ENCODE data around the gene DAB2IP. TPM values are rescaled to one million over a fixed set of nuclear protein-coding genes. Genes with fewer than 3 reads are reported as not detected.

The DAB2IP gene
- total RNA-seq, 2 donors from 2014 or later, result 38.0 to 47.0 TPM

DNA sequence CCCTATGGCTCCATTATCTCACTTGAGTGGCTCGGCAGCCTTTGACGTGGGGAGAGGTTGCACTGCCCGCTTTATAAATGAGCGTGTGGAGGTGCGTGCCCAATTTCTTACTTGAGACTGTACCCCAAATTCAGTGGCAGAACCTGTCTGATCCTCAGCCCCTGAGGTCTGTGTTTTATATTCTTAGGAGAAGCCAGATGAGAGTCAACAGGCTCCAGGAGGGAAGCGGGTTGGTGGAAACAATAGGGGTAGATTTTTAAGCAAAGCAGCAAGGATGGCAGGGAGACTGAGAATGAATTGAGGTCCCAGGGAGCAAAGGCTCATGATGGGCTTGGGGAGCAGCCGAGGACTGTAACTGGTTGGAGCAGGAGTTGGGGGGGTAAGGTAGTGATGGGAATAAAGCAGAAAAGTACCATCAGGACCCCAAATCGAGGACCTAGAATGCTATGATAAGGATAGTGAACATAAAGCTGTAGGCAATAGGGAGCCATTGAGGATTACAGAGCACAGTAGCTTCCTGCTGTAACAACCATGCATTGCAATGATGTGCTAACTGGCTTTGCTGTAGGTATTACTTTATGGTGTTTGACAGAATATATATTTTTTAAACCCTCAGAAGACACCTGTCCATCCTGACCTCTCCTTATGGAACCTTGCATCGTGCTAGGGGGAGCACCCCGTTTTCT is 43.1 kb upstream of the DAB2IP start:
- DNase-seq (ENCODE audit: low spot score), result no peak
- peak overlapping the region; percentile 75 to 86 for H3K27ac ChIP-seq
- H3K4me1 ChIP-seq, result peaks cover 0 to 94% of the 10 kb centered on the region in 2 donors
- no peaks in the 10 kb centered on the region for H3K27me3 ChIP-seq
- H3K4me3 ChIP-seq, result peak overlapping the region in 1 of 2 donors; percentile 1
- H3K36me3 ChIP-seq, result no peaks in the 10 kb centered on the region
- TF ChIP-seq, protein P1, sequence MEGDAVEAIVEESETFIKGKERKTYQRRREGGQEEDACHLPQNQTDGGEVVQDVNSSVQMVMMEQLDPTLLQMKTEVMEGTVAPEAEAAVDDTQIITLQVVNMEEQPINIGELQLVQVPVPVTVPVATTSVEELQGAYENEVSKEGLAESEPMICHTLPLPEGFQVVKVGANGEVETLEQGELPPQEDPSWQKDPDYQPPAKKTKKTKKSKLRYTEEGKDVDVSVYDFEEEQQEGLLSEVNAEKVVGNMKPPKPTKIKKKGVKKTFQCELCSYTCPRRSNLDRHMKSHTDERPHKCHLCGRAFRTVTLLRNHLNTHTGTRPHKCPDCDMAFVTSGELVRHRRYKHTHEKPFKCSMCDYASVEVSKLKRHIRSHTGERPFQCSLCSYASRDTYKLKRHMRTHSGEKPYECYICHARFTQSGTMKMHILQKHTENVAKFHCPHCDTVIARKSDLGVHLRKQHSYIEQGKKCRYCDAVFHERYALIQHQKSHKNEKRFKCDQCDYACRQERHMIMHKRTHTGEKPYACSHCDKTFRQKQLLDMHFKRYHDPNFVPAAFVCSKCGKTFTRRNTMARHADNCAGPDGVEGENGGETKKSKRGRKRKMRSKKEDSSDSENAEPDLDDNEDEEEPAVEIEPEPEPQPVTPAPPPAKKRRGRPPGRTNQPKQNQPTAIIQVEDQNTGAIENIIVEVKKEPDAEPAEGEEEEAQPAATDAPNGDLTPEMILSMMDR (IDR thresholded peaks at IDR 0.05), result no peak
- no peaks in the 10 kb centered on the region for H3K9me3 ChIP-seq

DNA sequence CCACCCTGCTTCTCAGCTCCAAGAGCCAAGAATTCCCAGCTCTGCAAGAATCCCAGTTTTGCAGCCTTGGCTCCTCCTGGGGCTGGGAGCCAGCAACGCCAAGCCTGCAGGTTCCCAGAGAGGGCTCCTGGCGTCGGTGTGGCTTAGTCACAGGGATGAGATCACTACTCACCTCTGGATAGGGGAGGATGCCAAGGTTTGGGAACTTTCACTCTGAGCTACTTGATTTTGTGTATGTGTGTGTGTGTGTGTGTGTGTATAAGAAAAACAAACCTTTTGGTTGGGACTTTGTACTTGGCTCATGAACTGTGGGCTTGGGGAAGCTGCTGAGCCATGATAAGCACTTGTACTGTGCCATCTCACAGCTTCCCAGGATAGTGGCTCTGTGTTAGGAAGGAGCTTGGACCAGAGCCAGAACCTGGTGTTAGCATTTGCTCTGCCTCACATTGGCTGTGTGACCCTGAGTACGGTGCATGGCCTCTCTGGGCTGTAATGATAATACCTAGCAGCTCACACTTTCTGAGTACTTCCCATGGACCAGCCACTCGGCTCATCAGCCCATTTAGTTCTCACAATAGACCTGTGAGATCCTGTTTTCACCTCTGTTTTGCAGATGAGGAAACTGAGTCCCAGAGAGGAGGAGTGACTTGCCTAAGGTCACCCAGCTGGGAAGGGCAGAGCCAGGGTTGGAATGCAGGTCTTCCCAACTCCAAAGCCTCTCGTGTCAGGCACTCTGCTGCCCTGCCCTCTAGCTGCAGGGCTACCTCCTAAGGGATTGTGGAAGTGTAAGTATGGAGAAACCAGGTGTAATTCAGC is 41.4 kb upstream of the DAB2IP start:
- no peak overlapping the region for H3K4me3 ChIP-seq
- no peaks in the 10 kb centered on the region for H3K36me3 ChIP-seq
- H3K4me1 ChIP-seq, result peaks cover 0 to 81% of the 10 kb centered on the region in 2 donors
- H3K9me3 ChIP-seq, result no peaks in the 10 kb centered on the region
- TF ChIP-seq, protein P1 (IDR thresholded peaks at IDR 0.05), result no peak
- H3K27ac ChIP-seq, result peak overlapping the region; percentile 75 to 86
- peak; percentile 67 for DNase-seq (ENCODE audit: low spot score)
- H3K27me3 ChIP-seq, result no peaks in the 10 kb centered on the region

DNA sequence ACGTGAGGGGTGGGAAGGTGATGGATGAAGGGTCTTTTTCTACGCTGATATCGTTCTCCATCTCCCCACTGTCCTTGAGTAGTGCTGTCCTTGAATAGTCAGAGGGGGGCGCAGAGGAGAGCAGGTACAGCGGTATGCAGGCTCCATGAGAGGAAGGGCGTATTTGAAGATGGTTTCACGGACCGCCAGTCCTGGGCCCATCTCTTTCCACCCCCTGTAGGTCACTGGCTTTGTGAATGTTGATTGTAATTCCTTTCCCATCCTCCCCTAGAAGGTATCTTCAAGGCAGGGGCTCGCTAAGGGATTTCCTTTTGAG is 40.8 kb upstream of the DAB2IP start:
- no peaks in the 10 kb centered on the region for H3K9me3 ChIP-seq
- no peaks in the 10 kb centered on the region for H3K27me3 ChIP-seq
- peaks cover 0 to 76% of the 10 kb centered on the region in 2 donors for H3K4me1 ChIP-seq
- DNase-seq (ENCODE audit: low spot score), result no peak
- TF ChIP-seq, protein P1 (IDR thresholded peaks at IDR 0.05), result no peak
- H3K4me3 ChIP-seq, result no peak overlapping the region
- no peaks in the 10 kb centered on the region for H3K36me3 ChIP-seq
- peak overlapping the region; percentile 75 to 86 for H3K27ac ChIP-seq

DNA sequence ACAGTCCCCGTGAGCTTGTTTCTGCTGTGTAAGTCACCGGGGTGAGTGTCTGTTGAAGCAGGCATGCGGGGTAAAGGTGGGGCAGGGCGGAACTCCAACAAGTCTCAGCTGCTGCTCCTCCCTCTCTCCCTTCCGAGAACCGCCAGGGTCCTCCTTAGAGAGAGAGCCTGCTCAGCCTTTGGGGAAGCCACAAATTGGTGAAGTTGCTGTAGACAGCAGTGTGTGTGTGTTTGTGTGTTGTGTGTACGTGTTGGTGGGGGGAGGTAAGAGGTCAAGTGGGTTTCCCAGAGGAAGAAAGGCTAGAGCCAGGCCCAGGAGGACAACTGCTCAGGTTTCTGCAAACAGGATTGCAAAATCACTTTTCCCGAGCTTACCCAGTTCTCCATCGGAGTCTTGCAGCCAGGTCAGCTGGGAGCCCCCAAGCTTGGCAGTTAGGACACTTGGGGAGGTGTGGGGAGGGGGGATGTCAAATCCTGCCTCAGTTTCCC is 38.9 kb upstream of the DAB2IP start:
- TF ChIP-seq, protein P1 (IDR thresholded peaks at IDR 0.05), result no peak
- H3K9me3 ChIP-seq, result no peaks in the 10 kb centered on the region
- H3K36me3 ChIP-seq, result no peaks in the 10 kb centered on the region
- no peak overlapping the region for H3K4me3 ChIP-seq
- DNase-seq (ENCODE audit: low spot score), result no peak
- H3K4me1 ChIP-seq, result peaks cover 0 to 77% of the 10 kb centered on the region in 2 donors
- no peaks in the 10 kb centered on the region for H3K27me3 ChIP-seq
- peak overlapping the region; percentile 66 to 75 for H3K27ac ChIP-seq

DNA sequence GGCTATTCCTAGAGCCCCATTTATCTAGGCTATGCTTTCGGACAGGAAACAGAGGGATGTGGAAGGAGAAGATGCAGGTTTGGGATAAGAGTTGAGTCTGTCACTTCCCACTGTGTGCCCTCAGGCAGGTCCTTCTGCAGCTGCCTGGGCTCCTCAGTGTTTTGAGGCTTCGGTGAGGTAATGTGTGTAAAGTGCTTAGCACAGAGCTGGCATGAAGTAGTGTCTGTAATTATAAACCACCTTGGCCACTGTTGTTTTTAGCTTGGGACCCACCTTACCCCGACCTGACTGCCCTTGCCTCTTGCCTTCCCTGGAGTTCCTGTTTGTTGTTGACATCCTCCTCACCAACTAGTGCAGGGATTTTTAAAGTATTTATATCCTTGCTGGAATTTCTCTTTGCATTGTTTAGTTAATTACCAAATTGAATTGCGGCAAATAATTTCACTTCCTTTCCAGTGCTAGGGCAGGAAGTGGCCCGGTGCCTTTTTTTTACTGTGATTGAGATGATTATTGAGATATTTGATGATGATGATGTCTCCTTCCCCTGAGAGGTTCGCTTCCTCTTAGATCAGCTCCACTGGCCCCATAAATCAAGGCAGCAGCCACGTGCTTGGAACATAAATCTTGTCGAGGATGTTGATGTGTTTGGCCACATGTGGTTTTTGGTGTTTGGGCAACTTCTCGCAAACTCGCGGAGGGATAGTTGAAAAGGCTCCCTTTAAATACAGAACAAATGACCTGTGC is 38.3 kb upstream of the DAB2IP start:
- TF ChIP-seq, protein P1 (IDR thresholded peaks at IDR 0.05), result no peak
- Histone ChIP-seq H3K36me3 (no peaks in the 10 kb centered on the region), H3K27ac (peak overlapping the region; percentile 66 to 75), H3K4me1 (peaks cover 0 to 74% of the 10 kb centered on the region in 2 donors), H3K9me3 (no peaks in the 10 kb centered on the region), H3K4me3 (no peak overlapping the region), H3K27me3 (no peaks in the 10 kb centered on the region)
- no peak for DNase-seq (ENCODE audit: low spot score)

Measured in right atrium auricular region (tissue), 2 donors.